ENCODE results near the gene STIL. TPM values are rescaled to one million over a fixed set of nuclear protein-coding genes. Genes with fewer than 3 reads are reported as not detected.

STIL gene
- total RNA-seq, 1 experiment from 2014 or later: 11.9 TPM

GRCh38 chr1:47227341-47228232 is 86.4 kb downstream of the STIL start:
- in situ Hi-C loops (cut with HindIII; ENCODE audit: low pct_unique_long_range_greater_than_20kb, low sequenced_read_pairs): no loop called here
- no peak for DNase-seq (ENCODE audit: low read depth, low spot score)

DNA sequence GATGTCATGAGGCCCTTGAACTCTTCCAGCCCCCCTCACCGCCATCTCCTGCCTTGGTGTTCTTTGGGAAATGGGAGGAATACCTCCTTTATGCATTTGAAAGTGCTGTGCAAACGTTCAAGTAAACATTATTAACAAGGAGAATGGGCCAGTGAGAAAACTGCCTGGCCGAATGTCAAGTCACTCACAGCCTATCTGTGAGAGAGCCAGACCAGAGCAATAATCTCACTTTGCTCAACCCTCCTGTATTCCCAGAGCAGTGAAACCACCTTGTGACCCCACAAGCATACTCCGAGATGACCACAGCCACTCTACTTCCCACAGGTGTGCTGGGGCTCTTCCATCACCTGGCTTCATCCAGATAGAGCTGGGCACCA is 87.1 kb downstream of the STIL start:
- DNase-seq (ENCODE audit: low read depth, low spot score): no peak
- in situ Hi-C loops (cut with HindIII; ENCODE audit: low pct_unique_long_range_greater_than_20kb, low sequenced_read_pairs): no loop called here

- in situ Hi-C loops (cut with HindIII; ENCODE audit: low pct_unique_long_range_greater_than_20kb, low sequenced_read_pairs): no loop called here
Measured at GRCh38 chr1:47226121-47226838, 87.7 kb downstream of the STIL start.

GRCh38 chr1:47225430-47226100 is 88.4 kb downstream of the STIL start:
- in situ Hi-C loops (cut with HindIII; ENCODE audit: low pct_unique_long_range_greater_than_20kb, low sequenced_read_pairs): no loop called here
- DNase-seq (ENCODE audit: low read depth, low spot score): no peak

More at GRCh38 chr1:47226121-47226838, 87.7 kb downstream of the STIL start:
- no peak for DNase-seq (ENCODE audit: low read depth, low spot score)

GRCh38 chr1:47224676-47225399 is 89.1 kb downstream of the STIL start:
- no peak for DNase-seq (ENCODE audit: low read depth, low spot score)
- in situ Hi-C loops (cut with HindIII; ENCODE audit: low pct_unique_long_range_greater_than_20kb, low sequenced_read_pairs): no loop called here

DNA sequence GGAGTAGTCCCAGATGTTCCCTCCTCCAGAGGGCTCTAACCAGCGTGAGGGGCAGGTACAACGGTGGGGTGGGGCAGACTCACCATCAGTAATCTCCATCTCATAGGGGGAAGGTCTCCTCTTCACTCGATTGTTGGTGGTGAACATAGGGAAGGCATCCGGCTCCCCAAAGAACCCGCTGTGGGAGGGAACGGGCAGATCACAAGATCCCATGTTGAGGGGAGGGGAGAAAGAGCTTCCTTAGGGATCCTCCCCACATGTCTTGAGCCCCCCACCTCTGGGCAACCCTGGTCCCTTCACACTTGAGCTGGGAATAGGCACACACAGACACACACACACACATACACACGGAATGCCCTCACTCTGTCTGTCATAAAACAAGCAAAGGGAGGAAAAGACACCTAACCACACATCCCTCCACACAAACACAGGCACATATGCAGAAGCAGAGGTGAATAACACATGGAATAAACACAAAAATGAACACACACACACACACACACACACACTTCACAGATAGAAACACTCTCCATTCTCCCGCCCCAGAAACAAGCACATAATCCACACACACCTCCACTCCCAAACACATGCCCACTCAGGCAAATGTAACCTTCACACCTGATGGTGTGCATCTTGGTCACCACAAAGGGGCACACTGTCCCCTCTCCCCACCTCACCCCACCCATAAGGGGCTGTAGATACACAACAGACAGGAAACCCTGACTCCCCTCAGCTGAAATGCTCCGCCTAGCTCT is 89.8 kb downstream of the STIL start:
- no peak for DNase-seq (ENCODE audit: low read depth, low spot score)
- in situ Hi-C loops (cut with HindIII; ENCODE audit: low pct_unique_long_range_greater_than_20kb, low sequenced_read_pairs): no loop called here

GRCh38 chr1:47223174-47223920 is 90.6 kb downstream of the STIL start:
- in situ Hi-C loops (cut with HindIII; ENCODE audit: low pct_unique_long_range_greater_than_20kb, low sequenced_read_pairs): no loop called here
- DNase-seq (ENCODE audit: low read depth, low spot score): no peak

GRCh38 chr1:47222476-47222875 is 91.5 kb downstream of the STIL start:
- in situ Hi-C loops (cut with HindIII; ENCODE audit: low pct_unique_long_range_greater_than_20kb, low sequenced_read_pairs): no loop called here
- DNase-seq (ENCODE audit: low read depth, low spot score): no peak

- no peak for DNase-seq (ENCODE audit: low read depth, low spot score)
- in situ Hi-C loops (cut with HindIII; ENCODE audit: low pct_unique_long_range_greater_than_20kb, low sequenced_read_pairs): no loop called here
Measured at GRCh38 chr1:47219590-47220220, 94.2 kb downstream of the STIL start.

GRCh38 chr1:47219001-47219400 is 94.9 kb downstream of the STIL start:
- DNase-seq (ENCODE audit: low read depth, low spot score): no peak
- in situ Hi-C loops (cut with HindIII; ENCODE audit: low pct_unique_long_range_greater_than_20kb, low sequenced_read_pairs): no loop called here

- in situ Hi-C loops (cut with HindIII; ENCODE audit: low pct_unique_long_range_greater_than_20kb, low sequenced_read_pairs): no loop called here
- DNase-seq (ENCODE audit: low read depth, low spot score): no peak
Measured at GRCh38 chr1:47216278-47217059, 97.5 kb downstream of the STIL start.

DNA sequence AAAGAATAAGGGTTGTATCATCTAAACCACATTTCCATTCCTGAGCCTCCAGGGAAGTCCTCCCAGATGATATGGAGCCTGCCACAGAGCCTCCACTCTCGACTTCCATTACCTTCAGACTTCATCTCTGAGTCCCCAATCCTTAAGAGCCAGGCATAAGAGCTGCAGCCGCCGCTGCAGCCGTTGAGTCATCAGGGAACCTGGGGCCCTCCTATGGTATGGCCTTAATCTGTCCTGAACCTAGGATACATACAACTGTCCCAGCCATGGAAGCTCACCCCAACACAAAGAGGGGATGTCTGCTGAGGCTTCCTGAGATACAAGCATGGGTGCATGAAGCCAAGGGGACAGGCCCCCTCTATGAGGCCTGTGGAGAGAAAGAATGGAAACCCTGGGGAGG is 98.2 kb downstream of the STIL start:
- in situ Hi-C loops (cut with HindIII; ENCODE audit: low pct_unique_long_range_greater_than_20kb, low sequenced_read_pairs): no loop called here
- no peak for DNase-seq (ENCODE audit: low read depth, low spot score)

DNA sequence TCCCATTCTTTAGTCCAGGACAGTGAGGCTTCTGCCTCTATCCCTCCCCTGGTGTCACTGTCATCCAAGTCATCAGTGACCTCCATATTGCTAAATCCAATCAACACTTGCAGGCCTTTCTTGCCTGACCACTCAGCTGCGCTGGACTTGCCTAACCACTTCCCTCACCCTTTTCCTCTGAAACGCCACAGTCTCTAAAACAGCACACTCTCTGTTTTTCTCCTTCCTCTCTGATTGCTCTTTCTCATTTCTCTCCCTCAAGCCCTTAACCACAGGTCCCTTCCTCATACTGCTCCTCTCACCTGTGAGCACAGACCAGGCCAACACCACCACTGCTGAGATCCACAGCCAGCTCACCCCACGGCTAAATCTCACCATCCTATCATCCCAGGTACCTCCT is 99.4 kb downstream of the STIL start:
- no peak for DNase-seq (ENCODE audit: low read depth, low spot score)
- in situ Hi-C loops (cut with HindIII; ENCODE audit: low pct_unique_long_range_greater_than_20kb, low sequenced_read_pairs): no loop called here

- no peak for DNase-seq (ENCODE audit: low read depth, low spot score)
- in situ Hi-C loops (cut with HindIII; ENCODE audit: low pct_unique_long_range_greater_than_20kb, low sequenced_read_pairs): no loop called here
Measured at GRCh38 chr1:47213230-47213963, 100.5 kb downstream of the STIL start.

All from SK-MEL-5 (cell line).